ENCODE data around the gene GP5.

Gene GP5

GRCh38 chr3:194376241-194376560, 22.9 kb downstream of the GP5 start:
- no peak for DNase-seq (ENCODE audit: low read depth in 2 of 2)

GRCh38 chr3:194375473-194376240, 23.4 kb downstream of the GP5 start:
- no peak for DNase-seq (ENCODE audit: low read depth in 2 of 2)

- DNase-seq (ENCODE audit: low read depth in 2 of 2) = no peak
Observed at GRCh38 chr3:194374935-194375334, 24.1 kb downstream of the GP5 start.

GRCh38 chr3:194373899-194374298, 25.2 kb downstream of the GP5 start:
- DNase-seq (ENCODE audit: low read depth in 2 of 2) = no peak

DNA sequence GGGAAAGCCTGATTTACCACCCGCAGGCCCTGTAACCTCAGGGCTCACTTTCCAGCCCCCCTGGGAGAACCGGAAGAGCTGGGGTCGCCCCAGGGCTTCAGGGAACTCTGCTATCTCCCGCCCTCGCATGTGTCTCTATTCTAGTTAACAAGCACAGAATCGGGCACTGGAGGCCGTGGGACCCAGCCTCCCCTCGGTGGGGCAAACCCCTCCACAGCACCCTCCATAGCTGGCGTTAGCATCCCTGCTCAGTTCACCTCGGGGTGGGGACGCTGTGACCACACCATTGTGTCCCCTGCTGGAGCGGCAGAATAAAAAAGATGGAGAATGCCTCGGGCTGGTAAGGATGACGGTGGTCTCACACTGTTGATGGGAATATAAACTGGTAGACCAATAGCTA, 26.0 kb downstream of the GP5 start:
- no peak for DNase-seq (ENCODE audit: low read depth in 2 of 2)

DNA sequence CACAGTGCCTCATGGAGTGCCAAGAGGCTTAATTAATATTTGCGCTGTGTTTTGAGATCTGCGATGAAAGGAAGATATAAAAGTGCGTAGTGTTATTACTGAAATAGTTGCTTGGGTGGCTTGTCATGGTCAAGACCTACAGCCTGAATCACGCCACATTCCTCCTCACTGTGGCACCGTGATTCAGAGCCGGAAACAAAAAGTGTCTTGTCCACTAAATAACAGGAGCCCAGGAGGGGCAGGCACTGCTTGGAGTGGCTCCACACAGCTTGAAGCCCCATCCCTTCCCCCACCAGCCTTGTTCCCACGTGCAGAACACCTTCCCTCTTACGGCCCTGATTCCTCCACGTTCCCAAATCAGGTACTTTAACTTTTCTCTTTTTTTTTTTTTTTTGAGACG, 28.3 kb downstream of the GP5 start:
- no peak for DNase-seq (ENCODE audit: low read depth in 2 of 2)

GRCh38 chr3:194369522-194370279, 29.4 kb downstream of the GP5 start, which contains the start of gene LRRC15:
TSS of gene LRRC15 (minus strand) at chr3:194369743. CDS start at chr3:194361043, 8,700 bp downstream.
- DNase-seq (ENCODE audit: low read depth in 2 of 2) = no peak

- DNase-seq (ENCODE audit: low read depth in 2 of 2) = no peak
Observed at GRCh38 chr3:194368918-194369317, 30.1 kb downstream of the GP5 start.

- no peak for DNase-seq (ENCODE audit: low read depth in 2 of 2)
Observed at GRCh38 chr3:194367992-194368841, 30.8 kb downstream of the GP5 start.

DNA sequence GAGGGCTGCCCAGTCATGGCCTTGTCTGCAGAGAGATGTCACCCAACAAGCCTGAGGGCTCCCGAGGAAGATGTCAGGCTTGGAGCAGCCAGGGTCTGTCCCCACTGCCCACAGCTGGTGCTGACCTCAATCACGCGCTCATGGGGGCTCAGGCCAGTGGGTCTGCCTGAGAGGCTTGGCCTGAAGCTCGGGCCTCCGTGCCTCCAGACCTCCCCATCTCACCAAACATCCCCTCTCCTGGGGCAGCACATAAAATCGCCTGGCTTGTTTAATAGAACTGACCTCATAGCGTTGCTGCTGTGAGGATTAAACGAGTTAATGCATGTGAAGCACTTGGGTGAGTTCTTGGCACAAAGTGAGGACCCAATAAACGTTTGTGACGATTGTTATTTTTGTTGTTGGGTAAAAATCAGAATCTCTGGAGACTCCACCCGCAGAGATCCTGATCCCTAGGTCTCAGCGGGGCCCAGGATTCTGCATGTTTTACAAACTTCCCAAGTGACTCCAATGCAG, 33.0 kb downstream of the GP5 start:
- DNase-seq (ENCODE audit: low read depth in 2 of 2) = no peak

DNA sequence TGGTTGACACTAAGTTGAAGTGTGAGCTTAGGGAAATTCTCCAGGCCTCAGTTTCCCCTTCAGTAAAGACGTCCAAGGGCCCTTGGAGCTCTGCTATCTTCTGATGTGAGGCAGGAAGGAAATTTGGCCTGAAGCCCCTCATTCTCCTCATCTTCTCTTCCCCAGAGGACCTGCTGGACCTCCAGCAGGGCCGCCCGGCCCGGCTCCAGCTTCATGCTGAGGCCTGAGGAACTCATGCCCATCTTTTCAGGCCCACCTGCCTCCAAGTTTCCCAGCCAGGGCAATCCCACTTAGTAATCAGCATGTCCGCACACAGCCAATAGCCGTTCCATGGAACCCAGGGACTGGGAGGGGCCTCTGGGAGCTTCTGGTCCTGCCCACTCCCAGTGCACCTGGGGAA, 33.5 kb downstream of the GP5 start:
- no peak for DNase-seq (ENCODE audit: low read depth in 2 of 2)

- no peak for DNase-seq (ENCODE audit: low read depth in 2 of 2)
Observed at GRCh38 chr3:194364652-194365434, 34.2 kb downstream of the GP5 start.

- no peak for DNase-seq (ENCODE audit: low read depth in 2 of 2)
Observed at GRCh38 chr3:194364314-194364651, 34.8 kb downstream of the GP5 start.

DNA sequence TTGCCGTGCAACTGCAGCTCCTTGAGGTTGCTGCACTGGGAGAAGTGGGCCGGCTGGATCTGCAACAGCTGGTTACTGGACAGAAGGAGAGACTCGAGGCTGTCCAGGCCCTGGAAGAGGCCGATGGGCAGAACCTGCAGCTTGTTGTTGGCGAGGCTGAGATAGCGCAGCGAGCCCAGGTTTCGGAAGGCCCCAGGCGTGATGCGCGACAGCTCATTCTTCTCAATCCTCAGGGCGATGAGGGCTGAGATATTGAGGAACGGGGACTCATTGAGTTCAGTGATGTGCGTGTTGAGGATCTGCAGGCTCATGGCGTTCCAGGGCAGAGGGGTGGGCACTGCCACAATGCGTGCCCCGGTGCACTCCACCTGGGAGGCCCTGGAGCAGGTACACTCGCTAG, 38.5 kb downstream of the GP5 start:
- no peak for DNase-seq (ENCODE audit: low read depth in 2 of 2)

- no peak for DNase-seq (ENCODE audit: low read depth in 2 of 2)
Observed at GRCh38 chr3:194357681-194358080, 41.4 kb downstream of the GP5 start.

DNA sequence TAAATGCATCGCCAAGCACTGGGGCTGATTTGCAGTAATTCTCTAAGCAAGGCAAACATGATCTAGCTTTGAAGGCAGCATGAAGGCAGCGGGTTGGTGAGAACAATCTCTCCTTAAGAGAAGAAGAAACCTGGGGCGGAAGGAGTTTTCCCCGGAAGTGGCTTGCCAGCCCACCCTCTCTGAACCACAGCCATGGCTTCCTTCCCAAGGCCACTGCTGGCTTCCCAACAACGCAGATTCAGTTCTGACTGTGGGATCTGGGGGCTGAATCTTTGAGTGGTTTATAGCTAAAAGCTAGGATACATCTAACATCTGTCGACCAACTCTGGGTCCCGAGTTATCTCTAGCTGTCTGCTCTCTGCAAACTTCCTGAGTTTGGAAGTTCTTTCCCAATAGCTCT, 43.7 kb downstream of the GP5 start:
- no peak for DNase-seq (ENCODE audit: low read depth in 2 of 2)

DNA sequence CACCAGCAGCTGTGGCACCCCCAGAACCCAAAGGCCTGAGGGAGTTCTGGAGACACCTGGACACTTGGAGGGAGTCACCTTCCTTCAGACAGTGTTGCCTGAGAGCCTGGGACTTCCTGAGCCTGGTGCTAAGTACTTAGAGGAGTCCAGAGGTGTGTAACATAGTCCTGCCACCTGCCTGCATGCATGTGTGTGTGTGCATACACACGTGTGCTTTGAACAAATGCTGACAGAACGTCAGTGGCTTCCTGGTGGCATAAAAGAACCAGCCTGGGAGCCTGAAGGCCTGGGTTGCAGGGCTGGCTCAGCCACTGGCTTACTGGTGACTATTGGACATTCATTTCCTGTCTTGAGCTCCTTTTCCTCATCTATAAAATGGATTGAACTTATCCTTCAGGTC, 44.8 kb downstream of the GP5 start:
- DNase-seq (ENCODE audit: low read depth in 2 of 2) = no peak

- DNase-seq (ENCODE audit: low read depth in 2 of 2) = no peak
Observed at GRCh38 chr3:194352667-194353246, 46.3 kb downstream of the GP5 start.

GRCh38 chr3:194351952-194352536, 47.0 kb downstream of the GP5 start:
- DNase-seq (ENCODE audit: low read depth in 2 of 2) = no peak

DNA sequence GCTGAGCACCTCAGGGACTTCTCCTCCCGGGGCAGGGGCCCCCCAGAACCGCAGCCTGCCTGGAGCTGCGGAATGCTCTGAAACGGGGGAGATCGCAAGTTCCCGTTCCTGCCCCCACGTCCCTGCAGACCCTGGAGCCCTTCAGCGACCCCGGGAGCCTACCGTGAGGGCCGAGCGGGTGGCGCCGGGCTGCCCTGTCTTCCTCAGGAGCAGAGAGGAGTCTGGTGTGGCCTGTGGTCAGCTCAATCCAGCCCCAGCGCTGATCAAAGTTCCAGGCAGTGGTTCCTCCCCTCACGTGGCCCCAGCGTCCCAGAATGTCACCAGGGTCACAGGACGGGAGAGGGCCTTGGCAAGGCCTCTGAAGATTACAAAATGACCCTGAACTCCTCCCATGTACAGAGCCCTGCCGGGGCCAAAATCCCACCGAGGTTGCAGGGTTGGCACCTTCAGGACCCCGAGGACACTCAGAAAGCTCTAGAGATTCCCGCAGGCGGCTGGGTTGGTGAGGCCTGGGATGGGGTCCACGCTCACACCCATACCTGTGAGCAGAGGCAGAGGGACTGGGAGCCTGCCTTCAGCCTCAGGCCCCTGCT, 47.9 kb downstream of the GP5 start, which contains the start of gene CPN2:
Gene CPN2, minus strand, starts transcription at position 249 of the 593 bp plus-strand sequence. CDS start 8,626 bp downstream, outside the sequence.
- DNase-seq (ENCODE audit: low read depth in 2 of 2) = no peak

All from stimulated activated CD8-positive, alpha-beta memory T cell treated with anti-CD3 and anti-CD28 coated beads, Interleukin-2, amount 100 ng/mL, for 48 hours (primary cell).